SU-DHL-6 (cell line): Measurements from ENCODE around the gene MLH3.
"Not testable (repeated sequence)": the region's sequence is repeated elsewhere in the genome, so short reads cannot be mapped to it uniquely, and the experiment has no call there.

ENCODE experiments used
- H2AFZ ChIP-seq: fragments of 200-600 bp; sonication (generic); 2 replicates; pipeline ENCODE4 v1.6.1; 2014; ENCODE audit warnings: low read depth, mild to moderate bottlenecking, moderate library complexity, mixed read lengths, antibody characterized with exemption, low read length; ENCODE audit not compliant: severe bottlenecking
- H3F3A ChIP-seq: fragments of 200-600 bp; shearing (Covaris generic); 2 replicates; pipeline ENCODE4 v1.6.0; 2016; ENCODE audit warnings: antibody characterized with exemption, mild to moderate bottlenecking; ENCODE audit not compliant: insufficient read depth
- H3K27ac ChIP-seq: fragments of 200-600 bp; sonication (generic); 2 replicates; pipeline ENCODE4 v1.5.1; 2016; ENCODE audit warnings: low read depth, mild to moderate bottlenecking, low read length, moderate library complexity, mixed read lengths
- H3K27me3 ChIP-seq: fragments of 200-600 bp; sonication (generic), shearing (Covaris generic); 2 replicates; pipeline ENCODE4 v1.6.0; 2014; ENCODE audit warnings: mild to moderate bottlenecking, low read length
- H3K36me3 ChIP-seq: fragments of 200-600 bp; sonication (generic); 2 replicates; pipeline ENCODE4 v1.6.1; 2014; ENCODE audit warnings: mild to moderate bottlenecking, low read length, mixed read lengths
- H3K4me2 ChIP-seq: fragments of 300-600, 200-600 bp; shearing (Covaris generic), sonication (generic); 2 replicates; pipeline ENCODE4 v1.6.0; 2014; ENCODE audit warnings: low read length, low read depth, mild to moderate bottlenecking; ENCODE audit not compliant: poor library complexity, severe bottlenecking
- H3K4me3 ChIP-seq: fragments of 200-600 bp; sonication (generic); 2 replicates; pipeline ENCODE4 v1.5.1; 2014; ENCODE audit warnings: antibody characterized with exemption, low read length, mild to moderate bottlenecking, mixed read lengths; ENCODE audit not compliant: insufficient read depth, poor library complexity, severe bottlenecking
- H3K79me2 ChIP-seq: fragments of 200-600 bp; sonication (generic); 2 replicates; pipeline ENCODE4 v1.6.1; 2014; ENCODE audit warnings: mild to moderate bottlenecking, low read length, moderate library complexity; ENCODE audit not compliant: insufficient read depth
- H3K9ac ChIP-seq: fragments of 200-600 bp; sonication (generic); 2 replicates; pipeline ENCODE4 v1.7.0; 2014; ENCODE audit warnings: mild to moderate bottlenecking, low read length
- H3K9me2 ChIP-seq: fragments of 200-600 bp; sonication (generic); replicated peaks from 2 replicates; pipeline ENCODE4 v1.6.1; 2014; ENCODE audit warnings: low read length; ENCODE audit not compliant: insufficient read depth
- H3K9me3 ChIP-seq: fragments of 200-600 bp; sonication (generic); 2 replicates; pipeline ENCODE4 v1.6.1; 2014; ENCODE audit warnings: low read length, mixed read lengths; ENCODE audit not compliant: insufficient read depth
- H4K20me1 ChIP-seq: fragments of 200-600 bp; sonication (generic); 2 replicates; pipeline ENCODE4 v1.6.1; 2014; ENCODE audit warnings: low read depth, mild to moderate bottlenecking, antibody characterized with exemption, low read length, moderate library complexity, mixed read lengths
- EZH2phosphoT487 ChIP-seq: fragments of 200-600 bp; sonication (generic), shearing (Covaris generic); conservative IDR thresholded peaks from 2 replicates; pipeline ENCODE4 v1.6.1; 2018; ENCODE audit warnings: mild to moderate bottlenecking, antibody characterized with exemption, low read length, moderate library complexity, mixed read lengths
- TF ChIP-seq, protein P1 (sequence below): fragments of 200-600 bp; sonication (generic); IDR thresholded peaks from one replicate; pipeline ENCODE4 v1.5.1; 2017; ENCODE audit warnings: antibody characterized with exemption, mild to moderate bottlenecking, low read length, moderate library complexity; ENCODE audit not compliant: insufficient read depth, poor library complexity, severe bottlenecking

MLH3 gene

DNA sequence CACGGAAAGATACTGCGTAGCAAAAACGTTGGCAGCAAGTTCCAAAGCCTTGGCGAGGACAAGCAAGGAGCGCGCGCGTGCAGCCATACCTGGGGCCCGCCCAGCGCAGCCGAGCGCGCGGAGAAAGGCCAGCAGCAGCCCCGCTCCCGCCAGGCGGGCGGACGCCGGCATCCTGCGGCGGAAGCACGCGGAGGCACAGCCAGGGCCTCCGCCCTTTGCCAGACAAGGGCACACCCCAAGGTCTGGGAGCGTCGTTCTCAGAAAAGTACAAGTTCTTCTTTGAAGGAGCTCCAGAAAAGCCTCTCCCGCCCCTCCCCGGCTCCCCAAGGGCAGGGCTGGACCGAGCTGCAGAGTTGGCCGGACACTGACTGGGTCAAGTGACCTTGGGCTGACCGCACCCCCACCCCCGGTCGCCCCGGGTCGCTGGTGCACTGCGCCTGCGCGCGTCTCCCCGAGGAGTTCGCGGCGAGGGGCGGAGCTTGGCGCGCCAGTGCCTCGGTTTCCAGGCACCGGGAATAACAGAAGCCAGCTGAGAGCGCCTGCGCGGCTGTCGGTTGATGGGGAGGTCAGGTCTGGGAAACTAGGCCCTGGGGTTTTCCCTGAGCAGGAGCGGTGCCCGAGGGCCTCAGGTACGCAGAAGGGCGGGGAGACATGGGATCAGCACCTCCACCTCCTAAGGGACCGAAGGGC, 18.0 kb upstream of the MLH3 start, which contains the start of gene ZC2HC1C:
ZC2HC1C (plus strand) TSS at position 521 of the 690 bp plus-strand sequence. CDS start 933 bp downstream, outside the sequence.
- Histone ChIP-seq H3K4me2 (peak within 1 kb of the TSS; percentile 96), H3K27ac (peak within 1 kb of the TSS; percentile 40), H3F3A (peaks cover 9% of the 10 kb centered on the region; the same call in 1 of the 2 replicates), H3K36me3 (no peaks in the 10 kb centered on the region), H3K9me2 (no peaks in the 10 kb centered on the region), H3K27me3 (no peaks in the 10 kb centered on the region), H3K4me3 (peak within 1 kb of the TSS; percentile 65), H3K9me3 (no peaks in the 10 kb centered on the region), H4K20me1 (no peaks in the 10 kb centered on the region), H3K79me2 (0 out of 2 replicates have a peak, but pooled peaks cover 3% of the 10 kb centered on the region), H2AFZ (peak within 1 kb of the TSS; percentile 92), H3K9ac (peak within 1 kb of the TSS; percentile 66)
- TF ChIP-seq, protein P1, sequence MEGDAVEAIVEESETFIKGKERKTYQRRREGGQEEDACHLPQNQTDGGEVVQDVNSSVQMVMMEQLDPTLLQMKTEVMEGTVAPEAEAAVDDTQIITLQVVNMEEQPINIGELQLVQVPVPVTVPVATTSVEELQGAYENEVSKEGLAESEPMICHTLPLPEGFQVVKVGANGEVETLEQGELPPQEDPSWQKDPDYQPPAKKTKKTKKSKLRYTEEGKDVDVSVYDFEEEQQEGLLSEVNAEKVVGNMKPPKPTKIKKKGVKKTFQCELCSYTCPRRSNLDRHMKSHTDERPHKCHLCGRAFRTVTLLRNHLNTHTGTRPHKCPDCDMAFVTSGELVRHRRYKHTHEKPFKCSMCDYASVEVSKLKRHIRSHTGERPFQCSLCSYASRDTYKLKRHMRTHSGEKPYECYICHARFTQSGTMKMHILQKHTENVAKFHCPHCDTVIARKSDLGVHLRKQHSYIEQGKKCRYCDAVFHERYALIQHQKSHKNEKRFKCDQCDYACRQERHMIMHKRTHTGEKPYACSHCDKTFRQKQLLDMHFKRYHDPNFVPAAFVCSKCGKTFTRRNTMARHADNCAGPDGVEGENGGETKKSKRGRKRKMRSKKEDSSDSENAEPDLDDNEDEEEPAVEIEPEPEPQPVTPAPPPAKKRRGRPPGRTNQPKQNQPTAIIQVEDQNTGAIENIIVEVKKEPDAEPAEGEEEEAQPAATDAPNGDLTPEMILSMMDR, result no peak
- no peak for TF ChIP-seq EZH2phosphoT487

DNA sequence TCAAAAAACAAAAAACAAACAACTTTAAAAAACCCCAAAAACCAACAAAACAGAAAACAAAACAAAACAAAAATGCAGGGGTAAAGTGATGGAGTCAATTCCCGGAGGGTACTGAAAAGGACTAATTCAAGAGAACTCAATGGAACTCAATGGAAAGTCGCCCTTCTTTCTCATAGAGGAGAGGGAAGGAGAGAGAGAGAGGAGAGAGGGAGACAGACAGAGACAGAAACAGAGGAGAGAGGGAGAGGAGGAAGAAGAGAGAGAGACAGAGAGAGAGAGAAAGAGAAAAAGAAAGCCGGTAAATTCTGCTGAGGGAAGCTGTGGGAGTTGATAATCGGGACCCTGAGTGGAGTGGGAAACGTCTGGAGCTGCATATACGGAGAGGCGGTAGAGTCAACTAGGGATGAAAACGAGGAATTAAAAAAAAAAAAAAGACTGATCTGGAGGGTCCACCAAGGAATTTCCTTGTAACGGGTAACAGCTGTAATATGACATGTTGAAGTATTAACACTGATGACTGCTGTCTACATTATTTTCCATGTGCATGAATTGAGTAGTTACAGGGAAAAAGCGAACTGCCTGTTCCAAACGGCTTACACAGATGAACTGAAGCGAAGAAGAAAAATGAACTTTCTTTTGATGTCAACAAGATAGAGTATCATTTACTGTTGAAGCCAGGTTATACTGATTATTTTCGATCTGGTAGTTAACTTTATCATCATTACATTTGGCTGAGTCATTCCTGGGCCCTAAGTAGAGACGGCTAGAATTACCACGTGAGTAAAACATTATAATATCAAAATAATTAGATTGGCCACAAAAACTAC, 17.2 kb upstream of the MLH3 start:
- TF ChIP-seq, protein P1, result no peak
- no peak for TF ChIP-seq EZH2phosphoT487
- peak overlapping the region; percentile 92 for H2AFZ ChIP-seq
- H3K9ac ChIP-seq, result peak overlapping the region; percentile 66
- no peaks in the 10 kb centered on the region for H3K27me3 ChIP-seq
- no peaks in the 10 kb centered on the region for H4K20me1 ChIP-seq
- H3K36me3 ChIP-seq, result no peaks in the 10 kb centered on the region
- no peaks in the 10 kb centered on the region for H3K9me3 ChIP-seq
- peak overlapping the region; percentile 96 for H3K4me2 ChIP-seq
- no peaks in the 10 kb centered on the region for H3K9me2 ChIP-seq
- peak overlapping the region; percentile 65 for H3K4me3 ChIP-seq
- peaks cover 6% of the 10 kb centered on the region for H3K79me2 ChIP-seq
- H3K27ac ChIP-seq, result peak overlapping the region; percentile 40
- H3F3A ChIP-seq, result peaks cover 9% of the 10 kb centered on the region; the same call in 1 of the 2 replicates

DNA sequence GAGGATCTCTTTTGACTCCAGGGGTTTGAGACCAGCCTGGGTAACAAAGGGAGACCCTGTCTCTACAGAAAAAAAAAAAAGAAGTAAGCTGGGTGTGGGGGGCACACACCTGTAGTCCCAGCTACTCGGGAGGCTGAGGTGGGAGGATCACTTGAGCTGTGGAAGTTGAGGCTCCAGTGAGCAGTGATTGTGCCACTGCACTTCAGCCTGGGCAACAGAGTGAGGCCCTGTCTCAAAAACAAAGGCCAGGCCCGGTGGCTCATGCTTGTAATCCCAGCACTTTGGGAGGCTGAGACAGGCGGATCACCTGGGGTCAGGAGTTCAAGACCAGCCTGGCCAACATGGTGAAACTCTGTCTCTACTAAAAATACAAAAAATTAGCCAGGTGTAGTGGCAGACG, 16.5 kb upstream of the MLH3 start:
- H3K9me2 ChIP-seq, H3K27ac ChIP-seq, H4K20me1 ChIP-seq, H3F3A ChIP-seq, H2AFZ ChIP-seq, H3K27me3 ChIP-seq, H3K9me3 ChIP-seq, H3K36me3 ChIP-seq: not testable (repeated sequence)
- peak overlapping the region; percentile 96 for H3K4me2 ChIP-seq
- peaks cover 13% of the 10 kb centered on the region for H3K79me2 ChIP-seq
- peak overlapping the region; percentile 66 for H3K9ac ChIP-seq
- peak overlapping the region; percentile 65 for H3K4me3 ChIP-seq
